ENCODE measurements around the gene FAM151B. TPM values are rescaled to one million over a fixed set of nuclear protein-coding genes. Genes with fewer than 3 reads are reported as not detected.

FAM151B gene
- polyA plus RNA-seq, 1 donor (not counting 4 experiments of a cell fraction or from before 2014, with no cell fraction given), result 1.0 TPM

DNA sequence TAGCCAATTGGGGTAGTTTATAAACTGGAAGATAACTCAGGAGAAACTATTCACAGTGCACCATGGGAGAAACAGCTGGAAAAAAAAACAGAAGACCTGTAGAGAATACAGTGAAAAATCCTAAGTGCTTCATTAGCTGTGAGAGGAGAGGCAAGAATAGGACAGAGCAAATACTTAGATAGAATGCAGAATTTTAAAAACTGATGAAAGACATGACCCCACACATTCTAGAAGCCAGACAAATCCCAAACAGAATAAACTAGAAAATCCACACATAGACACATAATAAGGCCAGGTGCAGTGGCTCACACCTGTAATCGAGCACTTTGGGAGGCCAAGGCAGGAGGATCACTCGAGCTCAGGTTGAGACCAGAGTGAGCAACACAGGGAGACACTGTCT, 7.5 kb upstream of the FAM151B start:
- H3K9ac ChIP-seq (ENCODE audit: control insufficient read depth, extremely low read depth, insufficient read depth, low read length), result peak overlapping the region; percentile 37
- H3K27ac ChIP-seq (ENCODE audit: control insufficient read depth, insufficient read depth, low read length), result peak overlapping the region; percentile 60
- H3K4me3 ChIP-seq (ENCODE audit: control insufficient read depth in 2 of 3, extremely low read depth in 1 of 3, insufficient read depth in 2 of 3, low read depth in 1 of 3, low read length in 3 of 3), result no peak overlapping the region
- dilution Hi-C loops (cut with MboI; ENCODE audit: extremely low pct_ligation_motif_present, low sequenced_read_pairs), result no loop called here
- DNase-seq (ENCODE audit: low read depth, low spot score) (no peak), FAIRE-seq (no peak)
- TF ChIP-seq EZH2 (IDR thresholded peaks at IDR 0.05; ENCODE audit: low read length), result no peak
- TF ChIP-seq, protein P1, sequence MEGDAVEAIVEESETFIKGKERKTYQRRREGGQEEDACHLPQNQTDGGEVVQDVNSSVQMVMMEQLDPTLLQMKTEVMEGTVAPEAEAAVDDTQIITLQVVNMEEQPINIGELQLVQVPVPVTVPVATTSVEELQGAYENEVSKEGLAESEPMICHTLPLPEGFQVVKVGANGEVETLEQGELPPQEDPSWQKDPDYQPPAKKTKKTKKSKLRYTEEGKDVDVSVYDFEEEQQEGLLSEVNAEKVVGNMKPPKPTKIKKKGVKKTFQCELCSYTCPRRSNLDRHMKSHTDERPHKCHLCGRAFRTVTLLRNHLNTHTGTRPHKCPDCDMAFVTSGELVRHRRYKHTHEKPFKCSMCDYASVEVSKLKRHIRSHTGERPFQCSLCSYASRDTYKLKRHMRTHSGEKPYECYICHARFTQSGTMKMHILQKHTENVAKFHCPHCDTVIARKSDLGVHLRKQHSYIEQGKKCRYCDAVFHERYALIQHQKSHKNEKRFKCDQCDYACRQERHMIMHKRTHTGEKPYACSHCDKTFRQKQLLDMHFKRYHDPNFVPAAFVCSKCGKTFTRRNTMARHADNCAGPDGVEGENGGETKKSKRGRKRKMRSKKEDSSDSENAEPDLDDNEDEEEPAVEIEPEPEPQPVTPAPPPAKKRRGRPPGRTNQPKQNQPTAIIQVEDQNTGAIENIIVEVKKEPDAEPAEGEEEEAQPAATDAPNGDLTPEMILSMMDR (optimal IDR thresholded peaks at IDR 0.05 in 1 of 3, IDR thresholded peaks at IDR 0.05 in 1 of 3, conservative IDR thresholded peaks at IDR 0.05 in 1 of 3; ENCODE audit: extremely low read depth in 1 of 3, insufficient read depth in 2 of 3, low read length in 3 of 3), result no peak
- H4K20me1 ChIP-seq (ENCODE audit: control insufficient read depth, extremely low read depth, insufficient read depth, low read length), result no peaks in the 10 kb centered on the region
- H3K9me3 ChIP-seq (ENCODE audit: control insufficient read depth, low read depth, low read length), result no peaks in the 10 kb centered on the region
- no peaks in the 10 kb centered on the region for H3K27me3 ChIP-seq (ENCODE audit: control insufficient read depth, extremely low read depth, insufficient read depth, low read length)
- no peak overlapping the region for H2AFZ ChIP-seq (ENCODE audit: control insufficient read depth, low read length)
- peak overlapping the region; percentile 52 for H3K4me2 ChIP-seq (ENCODE audit: control insufficient read depth, extremely low read depth, insufficient read depth, low read depth, low read length)
- peaks cover 17% of the 10 kb centered on the region for H3K4me1 ChIP-seq (ENCODE audit: control insufficient read depth, extremely low read depth, insufficient read depth, low read length)
- H3K9me1 ChIP-seq (ENCODE audit: control insufficient read depth, extremely low read depth, insufficient read depth, low read length), result no peaks in the 10 kb centered on the region
- no peaks in the 10 kb centered on the region for H3K36me3 ChIP-seq (ENCODE audit: control insufficient read depth in 2 of 2, extremely low read depth in 1 of 2, insufficient read depth in 2 of 2, low read length in 2 of 2)
- no peaks in the 10 kb centered on the region for H3K79me2 ChIP-seq (ENCODE audit: control insufficient read depth, insufficient read depth, low read length)

DNA sequence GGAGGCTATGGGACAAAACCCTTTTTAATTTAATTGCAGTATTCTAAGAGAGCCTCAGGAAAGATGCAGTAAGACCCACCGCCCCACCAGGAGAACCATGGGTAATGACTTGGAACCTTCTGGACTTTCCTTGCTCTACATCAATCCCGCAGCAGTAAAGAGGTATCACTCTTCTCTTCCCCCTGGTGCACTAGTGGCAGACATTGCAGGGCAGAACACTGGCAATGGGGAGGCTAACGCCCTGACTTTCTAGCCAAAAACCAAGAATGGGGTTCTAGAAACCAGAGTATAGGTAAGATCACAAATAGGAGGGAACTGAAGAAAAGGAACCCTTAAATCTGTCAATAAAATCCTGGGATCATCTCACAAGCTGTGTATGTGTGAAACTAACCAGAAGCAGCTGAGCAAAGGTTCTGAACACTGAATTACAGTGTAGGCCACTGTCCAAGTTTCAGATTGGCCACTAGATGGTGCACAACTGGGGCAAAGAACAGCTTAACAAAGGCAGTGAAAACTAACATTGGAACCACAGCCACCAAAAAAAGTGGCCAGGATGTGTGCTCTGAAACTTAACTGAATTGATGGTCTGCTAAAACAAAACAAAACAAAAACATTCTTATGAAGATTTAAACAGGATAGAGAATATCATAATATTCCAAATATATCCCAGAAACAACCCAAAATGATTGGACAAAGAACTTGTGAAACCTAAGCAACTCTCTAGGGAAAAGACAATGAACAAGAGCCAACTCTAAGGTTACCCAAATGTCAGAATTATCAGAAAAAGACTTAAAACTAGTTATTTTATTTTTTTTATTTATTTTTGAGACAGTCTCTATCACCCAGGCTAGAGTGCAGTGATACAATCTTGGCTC, 6.6 kb upstream of the FAM151B start:
- Histone ChIP-seq H2AFZ (ENCODE audit: control insufficient read depth, low read length) (no peak overlapping the region), H4K20me1 (ENCODE audit: control insufficient read depth, extremely low read depth, insufficient read depth, low read length) (no peaks in the 10 kb centered on the region), H3K4me1 (ENCODE audit: control insufficient read depth, extremely low read depth, insufficient read depth, low read length) (peaks cover 17% of the 10 kb centered on the region), H3K27me3 (ENCODE audit: control insufficient read depth, extremely low read depth, insufficient read depth, low read length) (no peaks in the 10 kb centered on the region), H3K36me3 (ENCODE audit: control insufficient read depth in 2 of 2, extremely low read depth in 1 of 2, insufficient read depth in 2 of 2, low read length in 2 of 2) (no peaks in the 10 kb centered on the region), H3K4me2 (ENCODE audit: control insufficient read depth, extremely low read depth, insufficient read depth, low read depth, low read length) (no peak overlapping the region), H3K79me2 (ENCODE audit: control insufficient read depth, insufficient read depth, low read length) (no peaks in the 10 kb centered on the region), H3K9ac (ENCODE audit: control insufficient read depth, extremely low read depth, insufficient read depth, low read length) (no peak overlapping the region), H3K4me3 (ENCODE audit: control insufficient read depth in 2 of 3, extremely low read depth in 1 of 3, insufficient read depth in 2 of 3, low read depth in 1 of 3, low read length in 3 of 3) (no peak overlapping the region), H3K9me1 (ENCODE audit: control insufficient read depth, extremely low read depth, insufficient read depth, low read length) (no peaks in the 10 kb centered on the region), H3K9me3 (ENCODE audit: control insufficient read depth, low read depth, low read length) (no peaks in the 10 kb centered on the region), H3K27ac (ENCODE audit: control insufficient read depth, insufficient read depth, low read length) (no peak overlapping the region)
- DNase-seq (ENCODE audit: low read depth, low spot score) (no peak), FAIRE-seq (peak; percentile 98)
- dilution Hi-C loops (cut with MboI; ENCODE audit: extremely low pct_ligation_motif_present, low sequenced_read_pairs), result no loop called here
- TF ChIP-seq, protein P1 (optimal IDR thresholded peaks at IDR 0.05 in 1 of 3, IDR thresholded peaks at IDR 0.05 in 1 of 3, conservative IDR thresholded peaks at IDR 0.05 in 1 of 3; ENCODE audit: extremely low read depth in 1 of 3, insufficient read depth in 2 of 3, low read length in 3 of 3), result peak; percentile 81 to 84 (median 82)
- no peak for TF ChIP-seq EZH2 (IDR thresholded peaks at IDR 0.05; ENCODE audit: low read length)

Data from keratinocyte (primary cell).